HG03469 (cell line): ENCODE data around the gene HYAL3.
"Not testable (repeated sequence)": the region's sequence is repeated elsewhere in the genome, so short reads cannot be mapped to it uniquely, and the experiment has no call there.

Experiments
- ATAC-seq: cut with Tn5 transposase; IDR thresholded peaks from one replicate; pipeline ENCODE4 v1.9.1; 2021; ENCODE audit warnings: mild to moderate bottlenecking, moderate library complexity, moderate number of reproducible peaks; ENCODE audit not compliant: unreplicated experiment

HYAL3 gene

DNA sequence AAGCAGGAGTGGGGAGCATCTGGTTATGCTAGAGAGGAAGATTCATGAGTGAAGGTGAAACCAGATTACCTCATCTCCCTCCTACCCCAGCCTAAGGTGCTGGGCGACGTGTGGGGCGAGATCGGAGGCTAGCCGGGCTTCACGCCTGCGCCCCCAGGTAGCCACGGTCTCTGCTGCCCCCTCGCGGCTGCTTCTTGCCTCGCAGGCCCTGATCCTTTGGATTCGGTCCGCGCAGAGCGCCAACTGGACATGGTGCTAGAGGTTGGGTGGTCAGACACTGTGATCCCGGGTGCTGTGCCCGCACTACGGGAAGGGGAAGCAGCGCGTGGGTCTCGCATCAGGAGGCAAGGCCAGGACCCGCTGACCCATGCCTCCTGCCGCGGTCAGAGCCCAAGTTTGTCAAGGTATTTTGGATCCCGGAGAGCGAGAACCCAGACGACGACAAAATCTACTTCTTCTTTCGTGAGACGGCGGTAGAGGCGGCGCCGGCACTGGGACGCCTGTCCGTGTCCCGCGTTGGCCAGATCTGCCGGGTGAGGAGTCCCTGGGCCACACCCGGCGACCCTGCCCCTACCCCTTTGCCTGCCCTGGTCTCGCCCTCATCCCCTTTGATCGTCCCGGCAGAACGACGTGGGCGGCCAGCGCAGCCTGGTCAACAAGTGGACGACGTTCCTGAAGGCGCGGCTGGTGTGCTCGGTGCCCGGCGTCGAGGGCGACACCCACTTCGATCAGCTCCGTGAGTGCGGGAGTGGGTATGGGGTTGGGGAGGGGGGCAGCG lies 26.1 kb downstream of the HYAL3 start:
- ATAC-seq, result no peak

DNA sequence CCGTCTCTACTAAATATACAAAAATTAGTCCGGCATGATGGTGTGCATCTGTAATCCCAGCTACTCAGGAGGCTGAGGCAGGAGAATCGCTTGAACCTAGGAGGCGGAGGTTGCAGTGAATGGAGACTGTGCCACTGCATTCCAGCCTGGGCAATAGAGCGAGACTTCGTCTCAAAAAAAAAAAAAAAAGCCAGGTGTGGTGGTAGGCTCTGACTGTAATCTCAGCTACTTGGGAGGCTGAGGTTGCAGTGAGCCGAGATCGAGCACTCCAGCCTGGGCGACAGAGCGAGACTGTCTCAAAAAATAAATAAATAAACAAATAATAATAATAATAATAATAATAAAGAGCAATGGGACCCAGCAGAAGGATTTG lies 26.7 kb downstream of the HYAL3 start:
- ATAC-seq, result not testable (repeated sequence)

DNA sequence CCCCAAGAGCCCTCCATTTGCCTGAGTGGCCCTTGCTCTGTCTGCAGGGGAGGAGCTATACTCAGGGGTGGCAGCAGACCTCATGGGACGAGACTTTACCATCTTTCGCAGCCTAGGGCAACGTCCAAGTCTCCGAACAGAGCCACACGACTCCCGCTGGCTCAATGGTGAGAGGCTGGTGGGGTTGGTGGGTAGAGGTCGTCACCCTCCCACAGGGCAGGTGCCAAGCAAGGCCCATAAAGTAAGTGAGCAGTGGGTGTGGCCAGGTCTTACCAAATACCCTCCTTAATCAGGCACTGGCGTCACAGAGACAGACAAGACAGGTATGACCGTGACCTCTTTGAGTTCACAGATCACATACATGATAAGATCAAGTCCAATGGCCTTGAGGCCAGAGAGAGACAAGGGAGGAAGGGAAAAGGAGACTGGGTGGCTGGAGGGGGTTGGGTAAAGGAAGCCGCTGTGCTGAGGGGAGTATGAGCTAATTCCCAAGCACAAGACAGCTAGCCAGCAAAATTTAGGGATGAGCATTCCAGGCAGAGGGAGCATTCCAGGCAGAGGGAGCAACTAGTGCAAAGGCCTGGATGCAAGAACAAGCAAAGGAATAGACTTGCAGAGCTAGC lies 27.8 kb downstream of the HYAL3 start:
- no peak for ATAC-seq

DNA sequence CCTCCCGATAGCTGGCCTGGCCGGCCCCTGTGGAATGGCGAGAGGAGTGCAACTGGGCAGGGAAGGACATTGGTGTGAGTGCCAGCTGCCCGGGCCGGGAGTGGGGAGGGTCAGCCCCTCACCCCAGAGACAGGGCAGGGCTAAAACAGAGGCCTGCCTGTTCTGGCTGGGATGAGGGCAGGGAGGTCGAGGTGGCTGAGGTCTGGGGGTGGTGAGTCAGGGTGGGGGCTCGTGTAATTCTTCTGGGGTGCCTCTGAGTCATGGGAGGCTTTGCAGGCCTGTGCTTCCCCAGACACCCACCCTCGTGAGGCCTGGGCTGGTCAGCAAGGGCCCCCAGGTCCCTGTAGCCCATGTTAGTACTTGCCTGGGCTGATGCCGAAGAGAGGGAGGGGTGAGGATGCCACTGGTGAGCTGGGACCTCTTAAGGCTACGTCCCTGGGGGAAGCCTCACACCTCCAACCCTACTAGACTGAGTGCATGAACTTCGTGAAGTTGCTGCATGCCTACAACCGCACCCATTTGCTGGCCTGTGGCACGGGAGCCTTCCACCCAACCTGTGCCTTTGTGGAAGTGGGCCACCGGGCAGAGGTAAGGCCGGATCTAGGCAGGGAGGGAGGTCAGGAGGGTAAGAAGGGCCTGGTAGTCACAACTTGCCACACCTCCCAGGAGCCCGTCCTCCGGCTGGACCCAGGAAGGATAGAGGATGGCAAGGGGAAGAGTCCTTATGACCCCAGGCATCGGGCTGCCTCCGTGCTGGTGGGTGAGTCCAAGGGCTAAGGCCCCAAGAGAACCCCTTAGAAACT lies 28.6 kb downstream of the HYAL3 start:
- ATAC-seq, result no peak

DNA sequence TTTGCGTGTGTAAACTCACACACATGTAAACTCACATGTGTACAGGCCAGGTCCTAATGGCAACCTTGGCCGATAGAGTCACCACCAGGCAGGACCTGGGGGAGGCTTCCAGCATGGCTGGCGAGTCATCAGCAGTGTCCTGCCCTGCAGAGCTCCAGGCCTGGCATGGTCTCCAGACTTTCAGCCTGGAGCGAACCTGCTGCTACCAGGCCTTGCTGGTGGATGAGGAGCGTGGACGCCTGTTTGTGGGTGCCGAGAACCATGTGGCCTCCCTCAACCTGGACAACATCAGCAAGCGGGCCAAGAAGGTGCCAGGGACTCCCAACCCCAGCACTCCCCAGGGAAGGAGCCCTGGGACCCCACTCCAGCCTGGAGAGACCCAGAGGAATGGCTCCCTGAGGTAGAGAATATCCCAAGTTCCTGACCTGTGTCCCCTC lies 29.2 kb downstream of the HYAL3 start:
- no peak for ATAC-seq

DNA sequence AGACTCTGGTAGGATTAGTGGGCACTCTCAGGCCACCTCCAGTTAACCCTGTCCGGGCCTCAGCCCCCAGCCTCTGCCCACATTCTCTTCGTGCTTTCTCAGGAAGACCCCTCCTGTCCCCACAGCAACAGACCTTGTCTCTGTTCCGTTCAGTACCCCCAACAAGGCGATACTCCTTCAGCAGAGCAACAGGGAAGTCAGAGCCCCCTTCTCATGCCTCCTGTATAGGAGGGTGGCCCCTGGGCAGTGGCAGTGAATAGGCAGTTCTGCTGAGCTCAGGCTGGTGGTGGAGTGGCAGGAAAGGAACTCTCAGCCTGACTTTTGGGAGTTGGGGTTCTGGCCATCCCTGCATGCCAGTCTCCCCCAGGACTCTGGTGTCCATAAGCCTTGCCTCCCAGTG lies 29.7 kb downstream of the HYAL3 start:
- ATAC-seq, result no peak

DNA sequence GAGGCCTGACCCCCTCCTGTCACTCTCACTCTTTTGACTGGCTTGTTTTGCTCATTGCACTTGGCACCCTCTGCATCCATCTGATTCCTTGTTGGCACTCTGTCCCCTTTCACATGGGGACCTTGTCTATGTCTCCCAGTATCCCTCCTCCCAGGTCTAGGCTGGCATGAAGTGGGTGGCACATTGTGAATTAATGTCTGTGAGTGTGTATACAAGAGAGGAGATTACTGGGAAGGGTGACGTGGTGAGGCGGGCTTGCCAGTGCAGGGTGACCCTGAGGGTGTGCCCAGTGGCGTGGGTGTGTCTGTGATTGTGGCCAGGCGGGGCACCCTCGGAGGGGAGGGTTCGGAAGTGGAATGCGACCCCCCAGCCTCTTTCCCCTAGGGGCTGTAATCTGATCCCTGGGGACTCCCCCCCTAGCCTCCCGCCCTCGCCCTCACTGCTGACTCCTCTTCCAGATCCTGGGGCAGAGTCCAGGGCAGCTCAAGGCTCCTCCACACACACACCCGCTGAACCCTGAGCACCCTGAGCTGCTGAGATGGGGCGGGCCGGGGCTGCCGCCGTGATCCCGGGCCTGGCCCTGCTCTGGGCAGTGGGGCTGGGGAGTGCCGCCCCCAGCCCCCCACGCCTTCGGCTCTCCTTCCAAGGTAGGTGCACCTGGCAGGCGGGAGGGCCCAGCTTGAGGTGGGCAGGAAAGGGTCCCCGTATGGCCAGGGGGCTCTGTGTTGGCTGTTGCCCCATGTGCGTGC lies 30.3 kb downstream of the HYAL3 start, which contains the start of gene SEMA3B:
TSS of gene SEMA3B (plus strand) at position 445 of the 749 bp plus-strand sequence. CDS start at position 539, 94 bp downstream.
- ATAC-seq, result no peak

DNA sequence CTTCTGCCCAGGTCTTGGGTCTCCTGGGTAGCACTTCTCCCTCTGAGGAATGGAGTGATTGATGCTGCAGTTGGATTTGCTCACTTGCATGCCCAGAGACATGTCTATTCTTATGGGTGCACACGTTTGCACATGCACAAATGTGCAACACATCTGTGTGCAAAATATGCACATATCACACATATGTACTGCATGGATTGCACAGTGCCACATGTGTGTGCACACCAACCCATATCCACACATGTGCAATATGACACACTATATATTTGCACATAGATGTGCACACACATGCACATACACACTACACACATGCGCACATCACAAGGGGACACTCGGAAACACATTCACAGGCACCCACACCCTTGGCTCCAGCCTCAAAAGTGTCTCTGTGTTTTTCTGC lies 30.9 kb downstream of the HYAL3 start:
- no peak for ATAC-seq

DNA sequence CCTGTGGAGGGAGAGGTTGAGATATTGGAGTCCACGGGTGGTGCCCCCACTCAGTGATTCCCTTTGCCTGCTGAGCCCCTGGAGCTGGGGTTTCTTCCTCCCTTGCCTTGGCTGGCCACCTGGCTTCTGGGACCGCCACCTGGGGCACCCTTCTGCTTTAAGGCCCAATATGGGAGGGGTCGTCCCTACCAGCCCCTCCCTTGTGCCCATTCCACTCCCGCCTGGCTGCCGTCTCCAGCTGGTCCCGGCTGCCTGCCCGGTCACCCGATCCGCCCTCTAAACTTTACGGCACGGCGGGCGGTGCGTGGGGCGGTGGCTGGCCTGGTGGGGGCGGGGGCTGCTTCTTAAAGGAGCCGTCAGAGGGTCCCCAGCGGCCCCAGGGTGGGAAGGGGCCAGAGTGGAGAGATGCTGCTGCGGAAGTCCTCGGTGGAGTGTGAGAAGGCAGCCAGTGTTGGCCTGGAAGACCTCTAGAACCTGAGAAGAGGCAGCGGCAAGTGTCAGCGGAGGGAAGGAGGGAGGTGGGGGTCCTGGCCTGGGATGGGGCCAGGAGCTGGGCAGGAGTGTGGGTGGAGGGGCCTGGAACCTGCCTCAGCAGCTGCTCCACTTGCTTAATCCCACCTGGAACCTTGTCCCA lies 31.8 kb downstream of the HYAL3 start:
- no peak for ATAC-seq

DNA sequence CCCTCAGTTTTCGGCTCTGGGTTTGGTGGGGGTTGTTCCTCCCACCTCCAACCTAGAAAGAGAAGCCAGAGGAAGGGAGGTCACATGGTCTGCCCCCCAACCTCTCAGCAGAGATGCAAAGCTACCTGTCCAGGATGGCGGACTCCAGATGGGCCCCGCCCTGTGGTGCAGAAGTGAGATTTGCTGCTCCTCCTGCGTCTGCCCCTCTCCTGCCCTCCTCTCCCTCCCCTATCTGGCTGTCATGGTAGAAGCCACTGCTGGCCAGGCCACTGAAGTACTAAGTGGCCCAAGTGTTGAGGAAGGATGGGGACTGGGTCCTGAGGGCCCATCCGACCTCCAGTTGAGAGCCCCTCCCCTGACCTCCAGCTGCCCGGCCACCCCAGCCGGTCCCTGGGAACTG lies 32.4 kb downstream of the HYAL3 start:
- ATAC-seq, result no peak

DNA sequence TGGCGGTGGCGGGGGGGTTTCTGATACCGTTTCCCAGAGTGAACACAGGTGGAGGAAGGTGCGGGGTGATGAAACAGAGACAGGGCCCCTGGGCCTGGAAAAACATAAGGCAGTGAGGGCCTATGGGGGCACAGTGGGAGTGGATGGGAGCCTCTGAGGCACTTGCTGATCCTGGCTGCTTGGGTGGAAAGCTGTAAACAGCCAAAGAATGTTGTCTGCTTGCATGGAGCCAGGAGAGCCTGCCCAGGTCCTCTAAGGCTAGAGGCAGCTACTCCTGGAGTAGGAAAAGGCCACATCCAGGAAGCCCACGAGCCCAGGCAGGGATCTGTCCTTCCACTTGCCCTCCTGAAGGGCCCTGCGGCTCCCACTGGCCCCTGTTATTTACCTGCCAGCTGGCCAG lies 33.2 kb downstream of the HYAL3 start:
- ATAC-seq, result no peak

DNA sequence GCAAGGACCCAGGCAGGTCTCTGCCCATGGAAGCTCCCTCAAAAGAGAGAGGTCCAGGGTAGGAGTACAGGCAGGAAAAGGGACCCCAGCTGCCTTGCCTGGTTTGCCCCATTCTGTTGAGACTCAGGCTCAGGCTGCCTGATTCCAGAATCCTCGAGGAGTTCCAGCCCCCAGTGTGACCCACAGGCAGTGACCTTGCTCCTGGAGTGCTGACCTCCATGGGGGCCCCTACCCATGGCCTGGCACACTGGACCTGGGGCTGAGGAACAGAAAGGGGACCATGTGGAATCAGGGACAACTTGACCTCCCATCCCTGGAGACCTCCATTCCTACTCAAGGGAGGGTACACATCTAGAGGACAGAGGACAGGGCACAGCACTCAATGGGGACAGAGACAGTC lies 33.6 kb downstream of the HYAL3 start:
- ATAC-seq, result no peak

DNA sequence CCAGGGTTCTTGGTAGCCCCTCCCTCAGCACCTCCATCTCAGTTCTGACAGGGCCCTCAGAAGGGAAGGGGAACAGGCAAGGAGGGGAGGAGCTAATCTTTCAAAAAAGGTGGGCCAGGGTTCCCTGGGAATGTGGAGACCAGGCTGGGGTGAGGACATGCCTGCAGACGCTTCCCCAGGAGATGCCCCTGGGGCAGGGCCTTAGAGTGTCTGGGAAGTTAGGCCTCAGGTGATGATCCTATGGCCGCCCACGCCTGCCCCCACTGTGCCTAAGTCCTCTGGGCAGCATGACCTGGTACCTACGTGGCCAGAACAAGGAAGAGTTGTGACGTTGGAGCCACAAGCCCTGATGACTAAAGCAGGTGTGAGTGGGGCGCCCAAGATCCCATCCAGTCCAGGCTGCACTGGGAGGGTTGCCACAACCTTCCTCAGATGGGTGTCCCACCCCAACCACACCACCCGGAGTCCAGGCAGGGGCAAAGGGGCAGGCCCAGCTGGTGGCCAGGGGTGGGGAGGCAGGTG lies 34.2 kb downstream of the HYAL3 start:
- no peak for ATAC-seq

DNA sequence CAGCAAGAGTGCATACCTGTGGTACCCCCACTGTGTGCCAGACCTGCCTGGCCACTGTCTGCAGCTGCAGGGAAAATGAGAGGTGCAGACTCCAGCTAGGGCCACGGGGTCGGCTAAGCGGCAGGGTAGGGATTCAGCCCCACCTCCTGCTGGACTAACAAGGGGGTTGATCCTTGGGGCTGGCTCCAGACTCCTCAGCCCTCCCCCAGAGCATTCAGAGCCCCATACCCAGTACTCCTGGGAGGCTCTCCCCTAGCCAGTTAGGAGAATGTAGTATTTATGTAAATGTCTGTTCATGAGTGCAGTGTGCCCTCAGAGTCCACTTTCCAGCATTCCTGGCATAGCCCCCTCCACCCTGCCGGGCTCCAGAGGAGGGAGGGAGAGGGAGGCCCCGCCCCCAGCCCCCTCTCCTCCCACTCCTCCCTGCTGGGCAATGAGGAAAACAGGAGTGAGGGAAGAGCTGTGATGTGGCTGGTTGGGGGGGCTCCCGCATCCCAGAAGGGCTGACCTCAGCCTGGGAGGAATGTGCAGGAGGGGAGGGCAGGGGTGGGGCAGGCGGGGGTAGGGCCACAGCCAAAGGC lies 34.7 kb downstream of the HYAL3 start:
- ATAC-seq, result no peak

DNA sequence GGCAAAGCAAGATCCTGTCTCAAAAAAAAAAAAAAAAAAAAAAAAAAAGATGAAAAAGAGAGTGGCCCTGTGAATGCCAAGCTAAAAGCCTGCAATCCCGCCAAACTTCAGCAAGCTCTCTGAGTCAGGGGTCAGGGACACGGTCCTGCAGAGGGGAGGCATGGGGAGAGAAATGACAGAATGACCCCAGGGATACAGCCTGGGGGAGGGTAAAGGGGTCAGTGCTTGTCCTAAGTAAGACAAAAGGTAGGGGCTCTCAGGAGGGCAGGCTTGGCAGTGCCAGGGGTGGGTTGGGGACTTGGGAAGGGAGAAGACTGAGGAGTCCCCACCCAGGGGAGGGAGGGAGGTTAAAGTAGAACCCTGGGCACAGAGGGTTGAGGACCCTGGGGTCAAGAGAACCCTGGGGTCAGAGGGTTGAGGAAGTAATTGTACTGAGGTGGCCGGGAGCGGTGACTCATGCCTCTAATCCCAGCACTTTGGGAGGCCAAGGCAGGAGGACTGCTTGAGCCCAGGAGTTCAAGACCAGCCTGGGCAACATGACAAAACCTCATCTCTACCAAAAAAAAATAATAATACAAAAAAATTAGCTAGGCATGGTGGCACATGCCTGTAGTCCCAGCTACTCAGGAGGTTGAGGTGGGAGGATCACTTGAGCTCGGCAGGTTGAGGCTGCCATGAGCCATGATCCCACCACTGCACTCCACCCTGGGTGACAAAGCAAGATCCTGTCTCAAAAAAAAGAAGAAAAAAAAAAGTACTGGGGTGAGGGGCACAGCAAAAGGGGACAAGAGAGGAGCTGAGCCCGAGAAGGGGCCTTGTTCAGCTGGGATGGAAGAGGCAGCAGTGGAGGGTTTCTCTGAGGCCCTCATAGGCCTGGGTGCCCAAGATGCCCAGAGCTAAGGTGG lies 35.5 kb downstream of the HYAL3 start:
- no peak for ATAC-seq

DNA sequence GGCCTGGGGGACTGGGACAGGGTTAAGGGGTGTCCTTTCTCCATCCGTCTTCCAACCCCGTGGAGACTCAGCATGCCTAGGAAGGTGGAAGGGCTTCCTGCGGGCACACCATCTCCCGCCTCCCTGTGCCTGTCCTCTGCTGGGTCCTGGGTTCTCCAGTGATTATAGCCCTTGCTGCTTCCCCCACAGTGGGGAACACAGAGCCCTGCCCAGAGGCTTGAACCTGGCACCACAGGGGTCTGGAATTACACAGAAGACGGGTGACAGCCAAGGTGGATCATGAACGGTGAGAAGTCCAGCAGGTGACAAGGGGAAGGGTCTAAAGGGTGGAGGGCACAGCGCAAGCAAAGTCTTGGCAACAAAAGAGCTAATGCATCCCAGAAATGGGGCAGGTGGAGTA lies 36.4 kb downstream of the HYAL3 start:
- no peak for ATAC-seq

DNA sequence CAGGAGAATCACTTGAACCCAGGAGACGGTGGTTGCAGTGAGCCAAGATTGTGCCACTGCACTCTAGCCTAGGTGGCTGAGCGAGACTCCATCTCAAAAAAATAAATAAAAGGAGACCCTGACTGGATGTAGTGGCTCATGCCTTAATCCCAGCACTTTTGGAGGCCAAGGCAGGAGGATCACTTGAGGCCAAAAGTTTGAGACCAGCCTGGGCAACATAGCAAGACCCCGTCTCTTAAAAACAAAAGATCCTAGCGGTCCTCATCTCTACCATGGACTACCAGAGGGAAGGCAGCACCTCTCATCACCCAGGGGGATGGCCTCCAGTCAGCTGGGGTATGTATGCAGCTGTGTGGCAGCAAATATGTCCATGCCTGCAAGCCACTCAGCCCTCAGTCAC lies 37.0 kb downstream of the HYAL3 start:
- ATAC-seq, result not testable (repeated sequence)

DNA sequence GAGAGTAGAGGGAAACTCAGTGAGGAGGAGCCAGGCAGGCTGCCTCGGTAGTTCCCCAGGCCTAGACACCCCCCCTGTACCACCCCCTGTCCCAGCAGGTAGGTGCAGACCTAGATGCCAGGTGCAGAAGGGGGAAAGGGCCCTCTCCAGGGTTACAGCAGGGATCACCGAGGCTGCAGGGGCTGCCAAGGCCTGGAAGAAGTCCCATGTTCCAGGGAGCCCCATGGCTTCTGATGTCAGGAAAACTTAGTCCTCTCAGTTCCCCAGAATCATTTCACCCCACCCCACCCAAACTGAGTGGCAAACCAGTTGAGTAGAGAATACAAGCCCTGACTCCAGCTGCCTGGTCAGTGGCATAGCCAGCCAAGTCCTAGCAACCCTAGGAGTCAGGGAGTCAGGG lies 37.7 kb downstream of the HYAL3 start:
- no peak for ATAC-seq

DNA sequence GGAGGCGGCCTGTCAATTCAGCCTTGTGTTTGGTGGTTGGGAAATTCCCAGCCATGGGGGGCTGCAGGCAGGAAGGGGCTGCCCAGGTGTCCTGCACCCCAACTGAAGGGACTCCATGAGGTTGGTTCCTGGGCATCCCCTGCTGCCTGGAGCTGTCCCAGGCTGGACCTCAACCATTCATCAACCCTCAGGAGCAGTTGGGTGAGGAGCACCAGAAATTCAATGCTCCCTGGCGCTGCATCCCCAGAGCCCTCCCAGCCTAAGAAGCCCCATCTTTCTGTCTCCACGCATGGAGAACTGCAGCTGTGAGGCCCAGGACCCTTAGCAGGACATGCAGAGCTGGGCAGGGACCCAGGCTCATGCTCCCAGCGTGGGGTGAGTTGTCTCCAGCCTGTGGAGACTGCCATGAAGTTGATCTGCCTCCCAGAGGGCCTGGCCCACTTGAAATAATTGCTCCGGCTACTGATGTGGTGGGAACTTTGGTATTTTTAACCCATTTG lies 38.2 kb downstream of the HYAL3 start:
- ATAC-seq, result no peak
